BJ (cell line): ENCODE data around the gene UBE2Q2. TPM values are rescaled to one million over a fixed set of nuclear protein-coding genes. Genes with fewer than 3 reads are reported as not detected.
"Not testable (repeated sequence)": the region's sequence is repeated elsewhere in the genome, so short reads cannot be mapped to it uniquely, and the experiment has no call there.

Experiments
- CTCF ChIA-PET: fragments of 350-600 bp; formaldehyde crosslinking; extraction: SDS; loops from one replicate; lab custom pipeline; 2021; ENCODE audit warnings: antibody characterized with exemption, inconsistent platforms; lab: Yijun Ruan, JAX
- POLR2A ChIA-PET: fragments of 300-600 bp; sonication (Branson Sonifier 250); formaldehyde crosslinking; extraction: SDS; loops from one replicate; lab custom pipeline; 2021; ENCODE audit warnings: antibody characterized with exemption; lab: Charles Lee
- DNase-seq: peaks from one replicate; pipeline ENCODE4 v3.0.0-alpha.2; 2011; ENCODE audit warnings: low read depth
- H3K27me3 ChIP-seq: 2 replicates; pipeline ENCODE4 v1.6.0; 2011; ENCODE audit warnings: low read length; ENCODE audit not compliant: control insufficient read depth, insufficient read depth
- H3K36me3 ChIP-seq: 2 replicates; pipeline ENCODE4 v1.5.1; 2011; ENCODE audit warnings: low read length; ENCODE audit not compliant: control insufficient read depth, insufficient read depth
- H3K4me3 ChIP-seq: 2 replicates; pipeline ENCODE4 v1.5.1; 2011; ENCODE audit warnings: low read depth, mild to moderate bottlenecking, control low read depth, low read length
- CTCF ChIP-seq: IDR thresholded peaks from 2 replicates; pipeline ENCODE4 v1.5.1; 2011; ENCODE audit warnings: low read depth, mild to moderate bottlenecking, control low read depth, inconsistent platforms, low read length, moderate library complexity; ENCODE audit not compliant: insufficient read depth
- polyA plus RNA-seq: library from polyadenylated mRNA; depleted of rRNA; stranded (reverse); fragments of >200 nt; gene quantifications from 2 replicates; pipeline ENCODE4 v1.2.3, GENCODE V29; 2011

Gene UBE2Q2
- polyA plus RNA-seq, 1 experiment = 22.6 TPM

- peaks cover 3% of the 10 kb centered on the region for H3K36me3 ChIP-seq
- ChIA-PET CTCF (no interaction called here), POLR2A (no interaction called here)
- H3K4me3 ChIP-seq = no peak overlapping the region
- no peak for DNase-seq
- TF ChIP-seq CTCF = no peak
- no peaks in the 10 kb centered on the region for H3K27me3 ChIP-seq
These were observed 23.7 kb downstream of the UBE2Q2 start for GRCh38 chr15:75866916-75867315.

DNA sequence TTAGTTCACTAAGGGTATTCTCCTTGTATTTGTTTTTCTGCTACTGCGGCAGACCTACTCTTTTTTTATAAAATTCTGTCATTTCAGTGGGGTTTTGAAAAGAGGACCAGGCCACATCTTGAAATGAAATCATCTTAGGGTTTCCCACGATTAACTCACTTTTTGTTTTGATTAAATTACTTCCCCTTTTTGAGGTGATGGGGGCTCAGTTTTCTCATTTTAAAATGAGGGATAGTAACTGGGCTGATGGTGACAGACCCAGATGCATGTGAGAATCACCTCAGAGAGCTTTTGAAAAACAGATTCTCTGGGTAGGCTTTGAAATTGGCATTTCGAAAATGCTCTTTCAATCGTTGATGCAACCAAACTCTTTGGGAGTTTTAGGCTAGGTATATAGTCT, 24.2 kb downstream of the UBE2Q2 start:
- Histone ChIP-seq H3K27me3 (no peaks in the 10 kb centered on the region), H3K36me3 (peaks cover 3% of the 10 kb centered on the region), H3K4me3 (no peak overlapping the region)
- POLR2A ChIA-PET = no interaction called here
- CTCF ChIA-PET = no interaction called here
- no peak for TF ChIP-seq CTCF
- no peak for DNase-seq

- CTCF ChIA-PET = no interaction called here
- POLR2A ChIA-PET = interaction anchor here (0.5 kb wide), 1 partner anchor 86 kb away, joined by 3 read pairs; no protein-coding TSS in a partner anchor
- Histone ChIP-seq H3K27me3 (no peaks in the 10 kb centered on the region), H3K4me3 (no peak overlapping the region), H3K36me3 (peaks cover 2% of the 10 kb centered on the region)
- DNase-seq = no peak
- TF ChIP-seq CTCF = no peak
These were observed 24.8 kb downstream of the UBE2Q2 start for GRCh38 chr15:75868019-75868418.

DNA sequence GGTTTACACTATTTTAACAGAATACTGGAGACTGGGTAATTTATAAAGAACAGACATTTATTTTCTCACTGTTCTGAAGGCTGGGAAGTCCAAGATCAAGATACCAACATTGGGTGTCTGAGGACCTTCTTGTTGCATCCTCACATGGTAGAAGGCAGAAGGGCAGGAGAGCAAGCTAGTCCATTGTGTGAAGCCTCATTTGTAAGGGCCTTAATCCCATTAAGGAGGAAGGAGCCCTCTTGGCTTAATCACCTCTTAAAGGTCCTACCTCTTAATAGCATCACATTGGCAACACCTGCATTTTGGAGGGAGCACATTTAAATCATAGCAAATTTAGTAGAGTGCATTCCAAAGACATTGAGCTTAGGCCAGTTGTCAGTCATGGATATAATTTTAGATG, 26.2 kb downstream of the UBE2Q2 start:
- Histone ChIP-seq H3K36me3 (peaks cover 6% of the 10 kb centered on the region), H3K27me3 (no peaks in the 10 kb centered on the region), H3K4me3 (no peak overlapping the region)
- POLR2A ChIA-PET = no interaction called here
- no peak for TF ChIP-seq CTCF
- CTCF ChIA-PET = no interaction called here
- no peak for DNase-seq

GRCh38 chr15:75871589-75871988, 28.3 kb downstream of the UBE2Q2 start:
- H3K36me3 ChIP-seq, CTCF ChIA-PET, DNase-seq, POLR2A ChIA-PET, H3K4me3 ChIP-seq, H3K27me3 ChIP-seq: not testable (repeated sequence)

DNA sequence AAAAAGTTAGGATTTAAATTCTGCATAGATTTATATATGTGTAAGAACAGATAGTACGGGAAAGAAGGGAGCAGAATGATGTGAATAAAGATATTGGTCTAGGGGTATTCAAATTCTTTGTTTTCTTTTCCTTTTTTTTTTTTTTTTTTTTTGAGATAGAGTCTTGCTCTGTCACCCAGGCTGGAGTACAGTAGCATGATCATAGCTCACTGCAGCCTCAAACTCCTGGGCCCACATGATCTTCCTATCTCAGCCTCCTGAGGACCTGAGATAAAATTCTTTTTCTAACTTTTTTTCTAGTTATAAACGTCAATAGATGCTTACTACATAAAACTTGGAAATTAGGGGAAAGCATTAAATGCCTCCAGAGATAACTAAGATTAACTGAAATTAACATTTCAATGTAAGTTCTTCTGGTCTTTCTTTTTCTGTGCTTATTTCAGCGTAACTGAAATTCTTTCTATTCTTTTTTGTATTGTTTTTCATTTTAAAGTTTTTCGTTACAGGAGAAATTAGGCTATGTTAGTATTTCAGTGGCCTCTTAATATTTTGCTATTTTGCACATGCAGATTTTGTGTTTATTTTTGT, 29.2 kb downstream of the UBE2Q2 start:
- POLR2A ChIA-PET = no interaction called here
- no peak for TF ChIP-seq CTCF
- CTCF ChIA-PET = no interaction called here
- H3K4me3 ChIP-seq = no peak overlapping the region
- peaks cover 8% of the 10 kb centered on the region for H3K36me3 ChIP-seq
- H3K27me3 ChIP-seq = no peaks in the 10 kb centered on the region
- DNase-seq = no peak
